OCI-LY7 (cell line): Measurements from ENCODE around the gene RBBP7.

Experiments used
- EZH2phosphoT487 ChIP-seq: fragments of 200-600 bp; sonication (generic); IDR thresholded peaks from 2 replicates; pipeline ENCODE4 v1.6.1; 2018; ENCODE audit warnings: low read depth, borderline replicate concordance, mild to moderate bottlenecking, mixed run types, antibody characterized with exemption, low read length, moderate library complexity, mixed read lengths
- TF ChIP-seq, protein P1 (sequence below): fragments of 200-600 bp; sonication (generic); conservative IDR thresholded peaks from 2 replicates; pipeline ENCODE4 v1.5.1; 2014; ENCODE audit warnings: mild to moderate bottlenecking, antibody characterized with exemption, low read length, moderate library complexity, mixed read lengths

DNA sequence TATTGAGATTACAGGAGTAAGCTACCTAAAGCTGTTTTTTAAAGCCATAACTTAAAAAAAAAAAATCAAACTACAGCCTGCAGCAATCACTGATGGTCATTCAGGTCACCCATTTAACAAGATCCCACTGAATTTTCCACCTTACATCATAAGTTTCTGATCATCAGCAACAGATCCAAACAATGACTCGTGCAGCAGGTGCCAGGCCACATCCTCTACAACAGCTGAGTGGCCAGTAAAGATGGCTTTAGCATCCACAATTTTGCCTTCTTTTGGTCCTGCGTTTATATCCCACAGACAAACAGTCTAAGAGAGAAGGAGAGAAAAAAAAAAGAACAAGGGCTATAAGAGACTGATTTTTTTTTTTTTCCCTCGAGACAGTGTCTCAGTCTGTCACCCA lies 16.6 kb downstream of the RBBP7 start:
- TF ChIP-seq, protein P1, sequence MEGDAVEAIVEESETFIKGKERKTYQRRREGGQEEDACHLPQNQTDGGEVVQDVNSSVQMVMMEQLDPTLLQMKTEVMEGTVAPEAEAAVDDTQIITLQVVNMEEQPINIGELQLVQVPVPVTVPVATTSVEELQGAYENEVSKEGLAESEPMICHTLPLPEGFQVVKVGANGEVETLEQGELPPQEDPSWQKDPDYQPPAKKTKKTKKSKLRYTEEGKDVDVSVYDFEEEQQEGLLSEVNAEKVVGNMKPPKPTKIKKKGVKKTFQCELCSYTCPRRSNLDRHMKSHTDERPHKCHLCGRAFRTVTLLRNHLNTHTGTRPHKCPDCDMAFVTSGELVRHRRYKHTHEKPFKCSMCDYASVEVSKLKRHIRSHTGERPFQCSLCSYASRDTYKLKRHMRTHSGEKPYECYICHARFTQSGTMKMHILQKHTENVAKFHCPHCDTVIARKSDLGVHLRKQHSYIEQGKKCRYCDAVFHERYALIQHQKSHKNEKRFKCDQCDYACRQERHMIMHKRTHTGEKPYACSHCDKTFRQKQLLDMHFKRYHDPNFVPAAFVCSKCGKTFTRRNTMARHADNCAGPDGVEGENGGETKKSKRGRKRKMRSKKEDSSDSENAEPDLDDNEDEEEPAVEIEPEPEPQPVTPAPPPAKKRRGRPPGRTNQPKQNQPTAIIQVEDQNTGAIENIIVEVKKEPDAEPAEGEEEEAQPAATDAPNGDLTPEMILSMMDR = no peak
- TF ChIP-seq EZH2phosphoT487 = no peak
